Endometrial microvascular endothelial cells (primary cell): ENCODE measurements around the gene STRIP2. TPM values are rescaled to one million over a fixed set of nuclear protein-coding genes. Genes with fewer than 3 reads are reported as not detected.
"Not testable (repeated sequence)": the region's sequence is repeated elsewhere in the genome, so short reads cannot be mapped to it uniquely, and the experiment has no call there.

Experiments used
- in situ Hi-C: cut with HindIII; loops from 2 replicates; pipeline ENCODE4 v1.10.0; 2017; ENCODE audit warnings: low sequenced_read_pairs, low pct_unique_long_range_greater_than_20kb; ENCODE audit errors: inconsistent ontology term
- total RNA-seq: library from RNA; depleted of rRNA; stranded (reverse); fragments of >200 nt; gene quantifications from one replicate; pipeline ENCODE4 v1.2.3, GENCODE V29; 2015; ENCODE audit errors: inconsistent ontology term

STRIP2 gene
- total RNA-seq, 1 donor from 2014 or later = 17.5 TPM

DNA sequence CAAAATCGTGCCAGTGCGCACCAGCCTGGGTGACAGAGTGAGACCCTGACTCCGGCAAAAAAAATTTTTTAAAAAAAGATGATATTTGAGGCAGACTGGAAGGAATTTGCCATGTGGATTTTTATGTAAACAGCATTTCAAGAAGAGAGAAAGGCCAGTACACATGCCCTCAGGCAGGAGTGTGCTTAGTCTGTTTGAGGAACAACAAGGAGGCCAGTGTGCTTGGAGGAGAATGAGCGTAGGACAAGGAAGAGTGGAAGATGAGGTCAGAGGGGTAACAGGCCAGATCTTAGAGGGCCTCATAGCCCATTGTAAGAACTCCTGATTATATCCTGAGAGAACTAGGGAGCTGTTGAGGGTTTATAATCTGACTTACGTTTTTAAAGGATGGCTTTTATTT lies 17.2 kb upstream of the STRIP2 start:
- in situ Hi-C loops = no loop called here

DNA sequence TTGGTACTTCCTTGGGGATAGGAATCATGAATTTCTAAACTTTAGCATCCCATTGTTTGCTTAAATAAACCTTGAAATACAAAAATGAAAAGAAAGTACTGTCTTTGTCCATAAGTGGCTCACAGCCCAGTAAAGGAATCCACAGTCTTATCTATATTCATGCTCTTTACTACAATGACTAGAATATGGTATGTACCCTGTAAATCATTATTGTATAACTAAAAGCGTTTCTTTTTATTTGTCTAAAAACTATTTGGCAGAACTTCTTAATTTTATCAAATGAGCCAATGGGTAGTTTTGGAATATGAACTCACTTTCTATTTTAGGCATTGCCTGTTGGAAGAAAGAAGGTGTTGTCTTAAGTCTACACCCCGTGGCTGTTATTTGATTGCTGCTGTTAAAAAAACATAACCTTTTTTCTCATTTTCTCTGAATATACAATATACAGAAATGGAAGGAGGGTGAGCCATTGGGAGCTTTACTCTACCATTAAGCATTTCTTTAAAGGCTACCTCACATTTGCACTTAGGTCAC lies 12.4 kb upstream of the STRIP2 start:
- in situ Hi-C loops = no loop called here

- in situ Hi-C loops = no loop called here
Observed at GRCh38 chr7:129422727-129423126, 11.5 kb upstream of the STRIP2 start.

GRCh38 chr7:129423700-129424410 lies 10.4 kb upstream of the STRIP2 start:
- in situ Hi-C loops = no loop called here

- in situ Hi-C loops = no loop called here
Observed at GRCh38 chr7:129426482-129426881, 7.8 kb upstream of the STRIP2 start.

DNA sequence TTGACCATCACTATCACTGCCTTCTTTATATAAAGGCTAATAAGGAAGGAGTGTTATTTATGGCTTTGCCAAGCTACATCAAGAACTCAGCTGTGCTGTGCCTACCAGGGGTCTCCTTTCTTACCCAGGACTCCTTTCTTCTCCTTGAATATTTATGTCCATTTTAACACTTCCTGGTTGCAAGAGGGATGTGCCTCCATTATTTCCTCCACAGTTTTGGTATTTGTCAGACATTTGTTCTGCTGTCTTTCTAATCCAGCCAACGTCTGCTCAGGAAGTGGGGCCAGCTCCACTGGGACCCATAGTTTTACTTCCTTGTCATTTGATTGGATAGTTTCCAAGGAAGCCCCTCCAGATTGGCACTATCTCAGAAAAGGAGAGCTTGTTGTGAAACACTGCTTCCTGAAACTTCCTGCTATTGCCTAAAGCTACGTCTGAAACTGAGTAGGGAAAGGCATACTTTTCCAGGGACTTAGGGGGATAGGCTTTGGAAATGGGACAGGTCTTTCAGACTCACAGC lies 6.6 kb upstream of the STRIP2 start:
- in situ Hi-C loops = no loop called here

DNA sequence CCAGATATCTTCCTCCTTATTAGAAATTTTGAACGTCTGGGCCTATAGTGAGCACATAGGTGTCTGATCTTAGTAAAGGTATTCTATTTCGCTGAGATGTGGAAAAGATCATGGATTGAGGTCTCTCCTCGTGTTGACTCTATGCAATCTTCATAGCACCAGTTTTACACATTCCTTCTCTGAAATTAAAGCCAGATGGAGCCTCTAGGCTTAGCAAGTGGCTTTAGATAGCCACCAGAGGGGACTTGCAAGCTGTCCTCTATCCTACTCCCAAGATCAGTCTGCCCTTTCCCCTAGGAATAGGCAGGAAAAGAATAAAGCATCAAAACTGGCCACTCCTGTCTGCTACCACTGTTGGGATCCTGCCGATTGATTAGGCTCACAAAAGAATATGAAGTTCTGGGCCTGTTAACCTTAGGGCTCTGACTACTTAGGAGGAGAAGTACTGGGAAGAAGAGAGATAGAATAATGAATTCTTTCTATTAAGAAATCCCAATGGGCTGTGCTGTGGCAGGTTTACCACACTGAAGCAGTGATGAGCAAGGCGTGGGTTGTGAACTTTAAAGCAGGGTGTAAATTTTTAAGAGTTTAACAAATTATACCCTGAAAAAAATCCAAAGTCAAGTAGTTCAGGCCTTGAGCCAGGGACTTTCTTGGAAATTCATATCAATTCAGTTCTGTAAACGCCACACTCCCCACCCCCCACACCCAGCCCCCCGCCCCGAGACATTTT lies 2.2 kb upstream of the STRIP2 start:
- in situ Hi-C loops = no loop called here

- in situ Hi-C loops = no loop called here
Observed at GRCh38 chr7:129434675-129435318, 565 bp downstream of the STRIP2 start.

DNA sequence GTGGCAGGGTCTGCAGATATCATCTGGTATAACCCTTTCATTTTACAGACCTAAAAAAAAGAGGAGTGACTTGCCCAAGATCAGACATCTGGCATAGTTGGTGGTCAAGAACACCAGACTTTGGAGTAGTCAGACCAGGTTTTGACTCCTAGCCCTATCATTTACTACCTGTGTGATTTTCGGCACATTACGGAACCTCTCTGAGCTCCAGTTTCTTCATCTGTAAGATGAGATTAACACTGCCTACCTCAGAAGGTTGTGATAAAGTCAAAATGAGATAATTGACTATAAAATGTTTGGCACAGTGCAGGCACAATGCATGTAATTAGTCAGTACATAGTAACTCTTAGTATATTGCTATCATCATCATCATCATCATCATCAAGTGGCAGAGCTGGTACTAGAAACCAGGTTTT lies 1.2 kb downstream of the STRIP2 start:
- in situ Hi-C loops = no loop called here

DNA sequence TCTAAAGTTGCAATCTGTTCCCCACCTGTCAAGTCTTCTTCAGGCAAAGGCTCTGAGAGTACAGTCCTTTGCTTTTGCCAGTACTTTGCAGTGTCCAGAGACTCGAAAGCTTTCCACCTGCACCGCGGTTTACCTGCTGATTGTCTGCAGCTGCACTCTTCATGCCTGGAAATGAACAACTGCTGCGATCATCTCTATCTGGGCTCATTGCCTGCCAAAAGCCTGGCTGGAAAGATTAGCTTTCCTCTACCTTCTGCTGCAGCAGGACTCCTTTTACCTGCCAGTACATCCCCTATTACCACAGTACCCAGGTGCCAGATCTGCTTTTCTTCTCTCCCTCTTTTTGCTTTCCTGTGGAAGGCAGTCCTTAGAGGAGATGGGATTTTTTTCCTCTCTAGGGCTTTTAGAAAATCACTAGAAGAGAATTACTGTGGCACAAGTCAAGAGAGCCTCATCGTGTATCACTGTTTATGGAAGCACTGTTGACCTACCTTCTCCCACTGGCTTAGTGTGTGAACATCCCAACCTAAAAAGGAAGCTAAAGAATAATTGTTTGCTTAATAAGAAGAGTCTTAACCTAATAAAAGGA lies 2.2 kb downstream of the STRIP2 start:
- in situ Hi-C loops = no loop called here

DNA sequence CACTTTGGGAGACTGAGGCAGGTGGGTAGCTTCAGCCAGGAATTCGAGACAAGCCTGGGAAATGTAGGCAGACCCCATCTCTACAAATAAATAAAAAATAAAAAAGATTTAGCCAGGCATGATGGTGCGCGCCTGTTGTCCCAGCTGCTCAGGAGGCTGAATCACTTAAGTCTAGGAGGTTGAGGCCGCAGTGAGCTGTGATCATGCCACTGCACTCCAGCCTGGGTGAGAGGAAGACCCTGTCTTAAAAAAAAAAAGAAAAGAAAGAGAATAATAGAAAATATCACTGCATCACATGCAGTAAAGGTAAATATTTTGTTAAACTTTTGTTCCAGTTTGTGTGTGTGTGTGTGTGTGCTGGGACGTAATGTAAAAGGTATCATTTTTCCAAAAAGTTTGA lies 3.0 kb downstream of the STRIP2 start:
- in situ Hi-C loops = no loop called here

GRCh38 chr7:129438281-129438838 lies 4.1 kb downstream of the STRIP2 start:
- in situ Hi-C loops = no loop called here

DNA sequence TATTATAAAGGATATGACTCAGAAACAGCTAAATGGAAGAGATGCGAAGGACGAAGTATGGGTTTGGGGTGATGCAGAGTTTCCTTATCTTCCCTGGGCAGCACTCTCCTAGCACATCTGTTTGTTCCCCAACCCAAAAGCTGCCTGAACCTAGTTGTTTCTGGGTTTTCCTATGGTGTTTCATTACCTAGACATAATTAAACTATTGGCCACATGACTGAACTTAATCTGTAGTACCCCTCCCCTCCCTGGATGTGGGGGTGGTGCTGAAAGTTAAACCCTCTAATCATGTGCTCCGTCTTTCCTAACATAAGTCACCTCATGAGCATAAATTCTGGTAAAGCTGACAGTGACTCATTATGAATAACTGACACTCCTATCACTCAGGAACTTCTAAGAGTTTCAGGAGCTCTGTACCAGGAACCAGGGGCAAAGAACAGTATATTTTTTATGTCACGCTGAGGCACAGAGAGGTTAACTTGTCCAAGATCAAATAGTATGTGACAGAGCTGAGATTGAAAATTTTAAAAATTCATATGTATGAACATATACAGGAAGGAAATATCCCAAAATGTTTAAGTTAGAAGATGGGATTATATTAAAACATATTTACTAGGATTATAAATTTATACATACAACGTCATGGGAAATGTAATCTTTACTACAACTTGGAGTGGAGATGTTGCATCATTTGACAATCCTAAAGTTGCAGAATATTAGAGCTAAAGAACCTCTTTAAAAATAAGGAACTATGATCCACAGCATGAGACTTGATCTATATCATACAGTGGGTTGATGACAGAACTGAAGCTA lies 4.8 kb downstream of the STRIP2 start:
- in situ Hi-C loops = no loop called here

- in situ Hi-C loops = no loop called here
Observed at GRCh38 chr7:129439963-129440625, 5.9 kb downstream of the STRIP2 start.

GRCh38 chr7:129443612-129444011 lies 9.4 kb downstream of the STRIP2 start:
- in situ Hi-C loops = no loop called here

- in situ Hi-C loops = not testable (repeated sequence)
Observed at GRCh38 chr7:129444776-129445175, 10.5 kb downstream of the STRIP2 start.

DNA sequence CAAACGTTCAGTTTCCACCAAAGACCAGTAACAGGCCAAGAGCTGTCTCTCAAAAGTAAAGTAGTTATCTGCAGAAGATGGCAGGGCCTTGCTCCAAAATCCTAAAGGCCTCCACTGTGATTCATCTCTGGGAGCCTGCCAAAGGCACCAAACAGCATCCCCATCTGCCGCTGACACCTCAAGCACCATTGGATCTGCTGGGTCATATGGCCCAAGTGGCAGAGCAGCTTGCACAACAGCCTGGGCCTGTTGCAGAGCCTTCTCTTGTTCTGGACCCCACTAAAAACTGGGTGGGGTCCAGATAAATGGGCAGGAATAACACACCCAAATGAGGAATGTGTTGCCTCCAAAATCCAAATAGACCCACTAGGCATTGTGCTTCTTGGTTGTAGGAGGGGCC lies 12.7 kb downstream of the STRIP2 start:
- in situ Hi-C loops = not testable (repeated sequence)

DNA sequence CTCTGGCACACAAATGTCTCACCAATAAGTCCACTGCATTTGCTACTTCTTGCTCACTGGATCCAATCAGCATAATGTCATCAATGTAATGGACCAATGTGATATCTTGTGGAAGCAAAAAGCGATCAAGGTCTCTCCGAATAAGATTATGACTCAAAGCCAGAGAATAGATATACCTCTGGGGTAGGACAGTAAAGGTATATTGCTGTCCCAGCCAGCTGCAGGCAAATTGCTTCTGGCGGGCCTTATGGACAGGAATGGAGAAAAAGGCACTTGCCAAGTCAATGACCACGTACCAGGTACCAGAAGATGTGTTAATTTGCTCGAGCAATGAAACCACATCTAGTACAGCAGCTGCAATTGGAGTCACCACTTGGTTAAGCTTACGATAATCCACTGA lies 13.2 kb downstream of the STRIP2 start:
- in situ Hi-C loops = not testable (repeated sequence)
